HCT116 (cell line): ENCODE data around the gene STK39.

Experiments used
- CTCF ChIP-seq, 3 experiments: fragments of 200-600 bp in 1 of 3; sonication (generic) in 1 of 3; IDR thresholded peaks in 2 of 3; conservative IDR thresholded peaks in 1 of 3; 2 replicates each; pipeline ENCODE4 v1.5.1; 2012 to 2017; ENCODE audit warnings: low read depth in 2 of 3, low read length in 2 of 3, antibody characterized with exemption in 1 of 3, borderline replicate concordance in 1 of 3, control low read depth in 1 of 3, mild to moderate bottlenecking in 1 of 3, mixed read lengths in 1 of 3, mixed run types in 1 of 3, moderate library complexity in 1 of 3; ENCODE audit not compliant: insufficient read depth in 1 of 3
- EGR1 ChIP-seq: IDR thresholded peaks from 2 replicates; pipeline ENCODE4 v1.6.1; 2012; ENCODE audit warnings: low read depth
- ELF1 ChIP-seq: IDR thresholded peaks from 2 replicates; pipeline ENCODE4 v1.6.1; 2012; ENCODE audit warnings: low read depth, borderline replicate concordance
- EZH2 ChIP-seq: fragments of 200-600 bp; sonication (generic); IDR thresholded peaks from 2 replicates; pipeline ENCODE4 v1.6.1; 2017; ENCODE audit warnings: antibody characterized with exemption, mixed run types
- EZH2phosphoT487 ChIP-seq: fragments of 200-600 bp; IDR thresholded peaks from 2 replicates; pipeline ENCODE4 v1.6.1; 2018; ENCODE audit warnings: antibody characterized with exemption, borderline replicate concordance
- JUND ChIP-seq: IDR thresholded peaks from 2 replicates; pipeline ENCODE4 v1.6.1; 2012
- POLR2A ChIP-seq: IDR thresholded peaks from 2 replicates; pipeline ENCODE4 v1.7.0; 2011; ENCODE audit warnings: borderline replicate concordance; ENCODE audit not compliant: insufficient read depth, insufficient read length; ENCODE audit errors: extremely low read depth
- POLR2AphosphoS5 ChIP-seq: IDR thresholded peaks from 2 replicates; pipeline ENCODE4 v1.6.1; 2011; ENCODE audit warnings: mild to moderate bottlenecking, low read depth, low read length, moderate library complexity
- SIN3A ChIP-seq: IDR thresholded peaks from 2 replicates; pipeline ENCODE4 v1.6.1; 2012; ENCODE audit warnings: low read depth
- SP1 ChIP-seq: IDR thresholded peaks from 2 replicates; pipeline ENCODE4 v1.6.1; 2012; ENCODE audit warnings: low read depth
- SRF ChIP-seq: IDR thresholded peaks from 2 replicates; pipeline ENCODE4 v1.6.1; 2012; ENCODE audit warnings: low read depth
- TCF7L2 ChIP-seq: IDR thresholded peaks from 2 replicates; pipeline ENCODE4 v1.7.0; 2011; ENCODE audit warnings: borderline replicate concordance, inconsistent platforms; ENCODE audit not compliant: insufficient read depth, insufficient read length; ENCODE audit errors: extremely low read depth
- TF ChIP-seq, protein P1 (sequence below): IDR thresholded peaks from 2 replicates; pipeline ENCODE4 v1.6.1; 2011; ENCODE audit warnings: mild to moderate bottlenecking, low read length, moderate library complexity; ENCODE audit not compliant: insufficient replicate concordance; ENCODE audit errors: extremely low read depth

GRCh38 chr2:168132389-168132788, 115.0 kb downstream of the STK39 start:
- TF ChIP-seq, protein P1, sequence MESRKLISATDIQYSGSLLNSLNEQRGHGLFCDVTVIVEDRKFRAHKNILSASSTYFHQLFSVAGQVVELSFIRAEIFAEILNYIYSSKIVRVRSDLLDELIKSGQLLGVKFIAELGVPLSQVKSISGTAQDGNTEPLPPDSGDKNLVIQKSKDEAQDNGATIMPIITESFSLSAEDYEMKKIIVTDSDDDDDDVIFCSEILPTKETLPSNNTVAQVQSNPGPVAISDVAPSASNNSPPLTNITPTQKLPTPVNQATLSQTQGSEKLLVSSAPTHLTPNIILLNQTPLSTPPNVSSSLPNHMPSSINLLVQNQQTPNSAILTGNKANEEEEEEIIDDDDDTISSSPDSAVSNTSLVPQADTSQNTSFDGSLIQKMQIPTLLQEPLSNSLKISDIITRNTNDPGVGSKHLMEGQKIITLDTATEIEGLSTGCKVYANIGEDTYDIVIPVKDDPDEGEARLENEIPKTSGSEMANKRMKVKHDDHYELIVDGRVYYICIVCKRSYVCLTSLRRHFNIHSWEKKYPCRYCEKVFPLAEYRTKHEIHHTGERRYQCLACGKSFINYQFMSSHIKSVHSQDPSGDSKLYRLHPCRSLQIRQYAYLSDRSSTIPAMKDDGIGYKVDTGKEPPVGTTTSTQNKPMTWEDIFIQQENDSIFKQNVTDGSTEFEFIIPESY = no peak
- TF ChIP-seq JUND (no peak), EZH2 (no peak), POLR2A (no peak), CTCF (IDR thresholded peaks at IDR 0.05 in 2 of 3, conservative IDR thresholded peaks at IDR 0.05 in 1 of 3; ENCODE audit: borderline replicate concordance in 1 of 3, insufficient read depth in 1 of 3, low read depth in 2 of 3, low read length in 2 of 3) (no peak), POLR2AphosphoS5 (no peak), EGR1 (no peak), SRF (no peak), SP1 (no peak), EZH2phosphoT487 (no peak), SIN3A (no peak), TCF7L2 (no peak), ELF1 (no peak)
